Activated T-cell treated with anti-CD3 and anti-CD28 coated beads, Interleukin-2, amount 50 U/mL, for 24 hours (primary cell): ENCODE measurements around the gene AICDA.
"Not testable (repeated sequence)": the region's sequence is repeated elsewhere in the genome, so short reads cannot be mapped to it uniquely, and the experiment has no call there.

Experiments
- DNase-seq: peaks from one replicate; pipeline ENCODE4 v3.0.0-alpha.2; 2020
- H3K27ac Mint-ChIP-seq: 2 replicates; pipeline ENCODE4 v1.8.0; 2020; ENCODE audit warnings: mild to moderate bottlenecking, mixed read lengths
- H3K27me3 Mint-ChIP-seq: 2 replicates; pipeline ENCODE4 v1.8.0; 2020; ENCODE audit warnings: mixed read lengths
- H3K36me3 Mint-ChIP-seq: 2 replicates; pipeline ENCODE4 v1.8.0; 2020; ENCODE audit warnings: low read depth, mixed read lengths
- H3K4me1 Mint-ChIP-seq: 2 replicates; pipeline ENCODE4 v1.8.0; 2020; ENCODE audit warnings: low read depth, mixed read lengths
- H3K4me3 Mint-ChIP-seq: 2 replicates; pipeline ENCODE4 v1.8.0; 2020; ENCODE audit warnings: mild to moderate bottlenecking, moderate library complexity, mixed read lengths
- H3K9me3 Mint-ChIP-seq: 2 replicates; pipeline ENCODE4 v1.8.0; 2020; ENCODE audit warnings: mixed read lengths

AICDA gene

DNA sequence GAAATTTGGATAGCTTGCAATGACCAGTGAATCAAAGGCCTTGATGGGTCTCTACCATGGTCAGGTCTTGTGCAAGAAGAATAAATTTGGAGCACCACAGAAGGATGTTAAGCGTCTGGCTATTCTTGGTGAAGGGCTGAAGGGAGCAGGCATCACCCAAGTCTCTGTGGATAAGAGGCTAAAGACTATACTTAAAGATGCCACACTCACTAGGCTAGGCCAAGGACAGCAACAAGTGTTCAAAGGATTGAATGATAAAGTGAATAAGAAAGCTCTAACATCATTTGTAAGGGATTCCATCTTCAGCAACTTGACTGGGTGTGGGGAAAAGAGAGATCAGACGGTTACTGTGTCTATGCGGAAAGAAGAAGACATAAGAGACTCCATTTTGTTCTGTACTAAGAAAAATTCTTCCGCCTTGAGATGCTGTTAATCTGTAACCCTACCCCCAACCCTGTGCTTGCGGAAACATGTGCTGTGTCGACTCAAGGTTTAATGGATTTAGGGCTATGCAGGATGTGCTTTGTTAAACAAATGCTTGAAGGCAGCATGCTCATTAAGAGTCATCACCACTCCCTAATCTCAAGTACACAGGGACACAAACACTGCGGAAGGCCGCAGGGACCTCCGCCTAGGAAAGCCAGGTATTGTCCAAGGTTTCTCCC, 22.8 kb upstream of the AICDA start:
- H3K27ac Mint-ChIP-seq, H3K36me3 Mint-ChIP-seq, H3K9me3 Mint-ChIP-seq, H3K27me3 Mint-ChIP-seq, H3K4me1 Mint-ChIP-seq, DNase-seq, H3K4me3 Mint-ChIP-seq: not testable (repeated sequence)

DNA sequence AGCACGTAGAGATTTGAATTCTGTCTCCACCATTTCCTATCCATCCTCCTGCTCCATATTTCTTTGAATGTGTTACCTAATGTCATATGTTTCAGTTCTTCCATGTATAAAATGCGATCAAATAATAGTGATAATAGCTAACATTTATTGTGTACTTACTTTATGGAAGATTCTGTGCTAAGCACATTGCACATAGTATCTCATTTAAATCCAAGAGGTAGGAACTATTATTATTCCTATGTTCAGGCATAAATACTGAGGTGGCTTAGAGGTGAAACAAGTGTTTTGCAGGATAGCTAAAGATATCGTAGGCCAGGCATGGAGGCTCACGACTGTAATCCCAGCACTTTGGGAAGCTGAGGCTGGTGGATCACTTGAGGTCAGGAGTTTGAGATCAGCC, 17.5 kb upstream of the AICDA start:
- Mint-ChIP-seq H3K9me3 (no peaks in the 10 kb centered on the region), H3K27me3 (peaks cover 6% of the 10 kb centered on the region), H3K4me3 (no peak overlapping the region), H3K27ac (no peak overlapping the region), H3K36me3 (no peaks in the 10 kb centered on the region), H3K4me1 (peaks cover 5% of the 10 kb centered on the region)
- no peak for DNase-seq

DNA sequence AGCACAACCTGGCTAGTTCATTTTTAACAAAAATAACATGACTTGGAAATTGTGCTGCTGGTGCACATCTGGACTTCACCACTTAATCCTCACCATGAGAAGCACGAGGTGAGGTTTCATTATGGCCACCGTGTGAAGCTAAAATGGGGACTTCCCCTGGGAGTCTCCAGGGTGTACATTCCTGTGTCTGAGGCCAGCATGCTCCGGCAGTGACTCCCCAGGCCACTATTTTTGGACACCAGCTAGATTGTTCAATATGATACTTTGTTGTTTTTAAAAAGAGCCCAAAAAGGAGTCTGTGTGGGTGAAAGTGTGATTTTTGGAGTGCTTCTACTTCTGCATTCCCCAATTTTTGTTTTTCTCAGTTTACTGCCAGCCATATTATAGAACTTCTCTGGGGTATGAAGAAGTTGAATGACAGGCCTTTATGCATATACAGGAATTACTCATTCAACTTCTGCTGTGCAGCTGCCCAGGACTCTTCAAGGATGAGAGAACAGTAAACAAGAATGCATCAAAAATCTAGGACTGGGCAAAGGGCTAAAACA, 16.9 kb upstream of the AICDA start:
- Mint-ChIP-seq H3K27me3 (peaks cover 6% of the 10 kb centered on the region), H3K36me3 (no peaks in the 10 kb centered on the region), H3K9me3 (no peaks in the 10 kb centered on the region), H3K4me3 (no peak overlapping the region), H3K4me1 (peaks cover 5% of the 10 kb centered on the region), H3K27ac (no peak overlapping the region)
- no peak for DNase-seq

DNA sequence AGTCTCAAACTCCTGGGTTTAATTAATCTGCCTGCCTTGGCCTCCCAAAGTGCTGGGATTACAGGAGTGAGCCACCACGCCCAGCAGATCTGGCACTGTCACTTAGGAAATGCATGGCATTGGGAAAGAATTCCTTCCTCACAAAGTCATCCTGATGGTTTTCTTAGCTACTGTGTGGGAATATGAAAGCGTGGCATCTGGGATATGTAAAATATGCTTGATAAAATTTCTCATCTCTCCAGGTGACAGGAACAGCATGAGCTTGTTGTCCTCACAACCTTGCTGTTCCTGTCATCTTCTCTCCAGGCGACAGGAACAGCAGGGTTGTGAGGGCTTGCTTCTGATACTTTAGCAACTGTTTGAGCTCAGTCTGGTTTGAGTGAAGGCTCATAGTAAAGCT, 16.1 kb upstream of the AICDA start:
- no peak overlapping the region for H3K27ac Mint-ChIP-seq
- H3K4me3 Mint-ChIP-seq, result no peak overlapping the region
- no peaks in the 10 kb centered on the region for H3K36me3 Mint-ChIP-seq

DNA sequence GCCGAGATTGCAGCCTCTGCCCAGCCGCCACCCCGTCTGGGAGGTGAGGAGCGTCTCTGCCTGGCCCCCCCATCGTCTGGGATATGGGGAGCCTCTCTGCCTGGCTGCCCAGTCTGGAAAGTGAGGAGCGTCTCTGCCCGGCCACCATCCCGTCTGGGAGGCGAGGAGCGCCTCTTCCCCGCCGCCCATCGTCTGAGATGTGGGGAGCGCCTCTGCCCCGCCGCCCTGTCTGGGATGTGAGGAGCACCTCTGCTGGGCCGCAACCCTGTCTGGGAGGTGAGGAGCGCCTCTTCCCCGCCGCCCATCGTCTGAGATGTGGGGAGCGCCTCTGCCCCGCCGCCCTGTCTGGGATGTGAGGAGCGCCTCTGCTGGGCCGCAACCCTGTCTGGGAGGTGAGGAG, 12.1 kb upstream of the AICDA start:
- H3K9me3 Mint-ChIP-seq, H3K27ac Mint-ChIP-seq, DNase-seq, H3K4me3 Mint-ChIP-seq, H3K27me3 Mint-ChIP-seq, H3K36me3 Mint-ChIP-seq, H3K4me1 Mint-ChIP-seq: not testable (repeated sequence)

More for the DNA sequence above, 16.1 kb upstream of the AICDA start:
- no peaks in the 10 kb centered on the region for H3K9me3 Mint-ChIP-seq
- H3K4me1 Mint-ChIP-seq, result peaks cover 5% of the 10 kb centered on the region
- H3K27me3 Mint-ChIP-seq, result peaks cover 6% of the 10 kb centered on the region
- DNase-seq, result no peak

DNA sequence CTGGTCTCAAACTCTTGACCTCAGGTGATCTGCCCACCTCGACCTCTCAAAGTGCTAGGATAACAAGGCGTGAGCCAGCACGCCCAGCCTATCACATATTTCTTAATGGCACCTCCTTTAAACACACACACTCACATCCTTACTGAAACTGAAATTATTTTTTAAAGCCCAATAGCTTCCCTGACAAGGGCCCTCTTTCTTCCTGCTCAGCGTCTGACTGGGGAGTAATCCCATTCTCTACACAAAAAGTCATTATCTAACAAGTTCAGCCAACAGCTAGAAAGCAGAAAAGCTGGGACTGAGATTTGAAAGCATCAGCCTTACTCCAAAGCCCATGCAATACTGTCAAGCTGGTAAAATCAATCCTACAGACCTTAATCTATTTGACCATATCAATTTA, 10.0 kb upstream of the AICDA start:
- Mint-ChIP-seq H3K4me3 (no peak overlapping the region), H3K27ac (no peak overlapping the region), H3K27me3 (no peaks in the 10 kb centered on the region), H3K36me3 (no peaks in the 10 kb centered on the region), H3K9me3 (no peaks in the 10 kb centered on the region), H3K4me1 (peaks cover 3% of the 10 kb centered on the region)
- no peak for DNase-seq

DNA sequence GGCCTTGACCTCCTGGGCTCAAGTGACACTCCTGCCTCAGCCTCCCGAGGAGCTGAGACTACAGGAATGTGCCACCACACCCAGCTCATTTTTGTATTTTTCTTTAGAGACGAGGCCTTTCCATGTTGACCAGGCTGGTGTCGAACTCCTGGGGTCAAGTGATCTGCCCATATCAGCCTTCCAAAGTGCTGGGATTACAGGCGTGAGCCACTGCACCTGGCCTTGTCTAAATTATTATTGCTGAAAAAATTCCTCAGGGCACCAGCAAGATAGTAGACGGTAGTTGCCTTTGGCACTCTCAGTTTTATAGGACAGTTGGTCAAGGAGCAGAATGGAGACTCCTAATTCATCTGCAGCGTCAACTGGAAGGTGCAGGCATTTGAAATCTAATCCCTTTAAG, 2.5 kb upstream of the AICDA start:
- Mint-ChIP-seq H3K27ac (no peak overlapping the region), H3K9me3 (no peaks in the 10 kb centered on the region), H3K36me3 (no peaks in the 10 kb centered on the region), H3K27me3 (no peaks in the 10 kb centered on the region), H3K4me1 (peaks cover 3% of the 10 kb centered on the region), H3K4me3 (no peak overlapping the region)
- no peak for DNase-seq

DNA sequence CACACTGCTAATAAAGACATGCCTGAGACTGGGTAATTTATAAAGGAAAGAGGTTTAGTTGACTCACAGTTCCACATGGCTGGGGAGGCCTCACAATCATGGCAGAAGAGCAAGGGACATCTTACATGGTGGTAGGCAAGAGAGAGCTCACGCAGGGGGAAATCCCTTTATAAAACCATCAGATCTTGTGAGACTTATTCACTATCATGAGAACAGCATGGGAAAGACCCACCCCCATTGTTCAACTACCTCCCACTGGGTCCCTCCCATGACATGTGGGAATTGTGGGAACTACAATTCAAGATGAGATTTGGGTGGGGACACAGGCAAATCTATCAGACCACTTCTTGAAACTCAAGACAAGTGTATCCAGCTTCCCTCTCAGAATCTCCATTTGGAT, 1.2 kb upstream of the AICDA start:
- not testable (repeated sequence) for H3K27me3 Mint-ChIP-seq, DNase-seq, H3K36me3 Mint-ChIP-seq, H3K4me3 Mint-ChIP-seq, H3K9me3 Mint-ChIP-seq, H3K4me1 Mint-ChIP-seq, H3K27ac Mint-ChIP-seq

DNA sequence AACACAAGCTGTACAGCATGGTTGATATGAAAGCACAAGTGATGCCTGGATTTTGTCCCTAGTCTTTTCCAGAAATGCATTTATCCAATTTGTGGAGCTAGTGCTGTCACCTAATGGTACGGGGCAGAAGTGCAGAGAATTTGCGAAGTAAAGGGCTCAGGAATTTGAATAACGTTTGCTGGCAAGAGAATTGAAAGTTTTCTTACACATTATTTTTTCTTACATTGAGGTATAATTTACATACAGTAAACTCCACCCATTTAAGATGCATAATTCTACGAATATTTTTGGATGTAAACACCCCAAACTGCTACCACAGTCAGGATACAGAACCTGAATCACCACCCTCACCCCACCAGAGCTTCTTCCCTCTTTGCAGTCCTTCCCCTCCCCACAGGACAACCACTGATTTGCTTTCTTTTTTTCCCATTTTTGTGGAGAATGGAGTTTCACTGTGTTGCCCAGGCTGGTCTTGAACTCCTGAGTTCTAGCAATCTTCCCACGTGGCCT, 3.5 kb downstream of the AICDA start:
- H3K9me3 Mint-ChIP-seq, result no peaks in the 10 kb centered on the region
- H3K36me3 Mint-ChIP-seq, result no peaks in the 10 kb centered on the region
- H3K4me3 Mint-ChIP-seq, result no peak overlapping the region
- peaks cover 9% of the 10 kb centered on the region for H3K27me3 Mint-ChIP-seq
- no peak overlapping the region for H3K27ac Mint-ChIP-seq
- peaks cover 11% of the 10 kb centered on the region for H3K4me1 Mint-ChIP-seq
- no peak for DNase-seq

DNA sequence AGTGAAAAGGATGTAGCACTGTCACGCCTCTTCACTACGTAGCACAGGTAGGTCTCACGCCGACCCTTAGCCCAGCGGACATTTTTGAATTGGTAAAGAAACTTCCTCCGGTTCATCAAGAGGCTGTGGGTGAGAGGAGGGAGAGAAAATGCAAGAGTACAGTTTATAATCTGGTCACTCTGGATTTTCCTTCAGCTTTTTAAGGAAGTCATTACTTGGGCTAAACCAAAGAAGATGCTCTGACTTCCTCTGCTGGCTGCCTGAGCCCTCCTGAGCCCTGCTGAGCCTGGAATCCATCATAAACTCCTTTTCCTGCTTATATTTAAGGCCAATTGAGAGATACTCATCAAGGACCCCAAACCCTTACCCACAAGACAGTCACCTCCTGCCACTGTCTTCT, 5.8 kb downstream of the AICDA start:
- Mint-ChIP-seq H3K36me3 (no peaks in the 10 kb centered on the region), H3K4me1 (peaks cover 11% of the 10 kb centered on the region), H3K27ac (no peak overlapping the region), H3K4me3 (no peak overlapping the region), H3K9me3 (no peaks in the 10 kb centered on the region), H3K27me3 (peaks cover 18% of the 10 kb centered on the region)
- DNase-seq, result no peak

DNA sequence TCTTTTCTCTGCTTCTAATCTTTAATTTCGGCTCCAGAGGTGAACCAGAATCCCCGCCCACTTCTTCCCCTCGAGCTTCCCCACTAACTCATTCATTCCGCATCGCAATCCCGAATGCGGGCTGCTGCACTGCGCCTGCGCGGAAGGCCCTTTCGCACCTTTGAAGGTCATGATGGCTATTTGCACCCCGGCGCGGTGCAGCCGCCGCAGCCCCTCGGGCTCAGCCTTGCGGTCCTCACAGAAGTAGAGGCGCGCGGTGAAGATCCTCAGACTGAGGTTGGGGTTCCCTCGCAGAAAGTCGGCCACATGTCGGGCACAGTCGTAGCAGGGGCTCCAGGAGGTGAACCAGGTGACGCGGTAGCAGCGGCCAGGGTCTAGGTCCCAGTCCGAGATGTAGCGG, 7.6 kb downstream of the AICDA start:
- Mint-ChIP-seq H3K9me3 (no peaks in the 10 kb centered on the region), H3K36me3 (no peaks in the 10 kb centered on the region), H3K4me1 (peaks cover 11% of the 10 kb centered on the region), H3K27me3 (peaks cover 18% of the 10 kb centered on the region), H3K4me3 (no peak overlapping the region), H3K27ac (no peak overlapping the region)
- no peak for DNase-seq

DNA sequence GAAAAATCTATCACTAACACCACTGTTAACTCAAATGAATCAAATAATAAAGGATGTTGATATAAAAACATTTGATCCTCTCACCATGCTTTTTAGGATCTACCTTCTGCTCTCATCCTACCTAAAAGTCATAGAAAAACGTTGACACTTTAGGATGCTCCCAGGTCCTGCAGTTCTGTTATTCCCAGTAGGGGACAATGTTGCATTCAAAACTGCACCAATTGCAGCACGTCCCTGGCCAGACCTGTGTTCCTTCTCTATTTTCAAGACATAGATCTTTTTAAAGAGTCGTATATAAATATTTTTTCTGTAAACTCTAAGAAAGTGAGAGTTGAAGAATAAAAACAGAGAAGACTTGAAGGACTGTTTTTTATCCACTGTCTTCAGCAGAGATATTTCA, 8.8 kb downstream of the AICDA start:
- Mint-ChIP-seq H3K9me3 (no peaks in the 10 kb centered on the region), H3K27me3 (peaks cover 17% of the 10 kb centered on the region), H3K4me1 (peaks cover 3% of the 10 kb centered on the region), H3K27ac (no peak overlapping the region), H3K36me3 (no peaks in the 10 kb centered on the region), H3K4me3 (no peak overlapping the region)
- no peak for DNase-seq

DNA sequence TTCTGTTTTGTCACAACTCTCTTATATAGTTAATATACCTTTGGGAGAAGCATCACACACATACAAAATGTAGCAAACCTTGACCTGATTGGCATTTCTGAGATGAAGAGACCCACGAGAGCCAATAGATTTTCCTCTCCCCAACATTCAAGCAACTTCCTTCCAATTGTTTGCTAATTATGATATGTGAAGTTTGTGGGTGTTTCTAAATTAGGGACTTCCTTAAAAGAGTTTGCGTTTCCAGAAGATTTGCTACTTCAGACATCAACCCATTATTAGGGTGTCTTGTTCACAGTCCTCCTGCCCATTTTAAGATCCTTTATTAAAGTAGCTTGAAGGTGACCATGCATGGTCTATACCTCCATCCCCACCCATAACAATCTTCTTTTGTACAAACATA, 9.4 kb downstream of the AICDA start:
- Mint-ChIP-seq H3K9me3 (no peaks in the 10 kb centered on the region), H3K27me3 (peaks cover 15% of the 10 kb centered on the region), H3K4me3 (no peak overlapping the region), H3K27ac (no peak overlapping the region), H3K4me1 (no peaks in the 10 kb centered on the region), H3K36me3 (no peaks in the 10 kb centered on the region)
- DNase-seq, result no peak

DNA sequence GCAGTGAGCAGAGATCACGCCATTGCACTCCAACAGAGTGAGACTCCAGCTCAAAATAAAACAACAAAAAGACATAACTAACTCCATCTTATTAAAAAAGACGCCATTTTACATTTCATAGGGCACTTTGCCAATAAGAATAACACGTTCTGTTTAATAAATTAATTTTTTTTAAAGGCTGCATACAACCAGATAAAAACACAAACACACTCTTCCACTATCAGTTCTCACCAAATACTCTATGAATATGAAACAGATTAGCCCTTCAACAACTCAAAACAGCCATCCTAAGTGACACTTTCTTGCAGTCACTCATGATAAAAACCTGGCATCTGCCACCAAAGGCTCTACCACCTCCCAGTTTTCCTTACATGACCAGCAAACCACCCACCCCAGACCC, 16.1 kb downstream of the AICDA start:
- no peak overlapping the region for H3K27ac Mint-ChIP-seq
- no peaks in the 10 kb centered on the region for H3K27me3 Mint-ChIP-seq
- no peak overlapping the region for H3K4me3 Mint-ChIP-seq
- no peak for DNase-seq
- H3K9me3 Mint-ChIP-seq, result no peaks in the 10 kb centered on the region
- no peaks in the 10 kb centered on the region for H3K36me3 Mint-ChIP-seq
- peaks cover 1% of the 10 kb centered on the region for H3K4me1 Mint-ChIP-seq

DNA sequence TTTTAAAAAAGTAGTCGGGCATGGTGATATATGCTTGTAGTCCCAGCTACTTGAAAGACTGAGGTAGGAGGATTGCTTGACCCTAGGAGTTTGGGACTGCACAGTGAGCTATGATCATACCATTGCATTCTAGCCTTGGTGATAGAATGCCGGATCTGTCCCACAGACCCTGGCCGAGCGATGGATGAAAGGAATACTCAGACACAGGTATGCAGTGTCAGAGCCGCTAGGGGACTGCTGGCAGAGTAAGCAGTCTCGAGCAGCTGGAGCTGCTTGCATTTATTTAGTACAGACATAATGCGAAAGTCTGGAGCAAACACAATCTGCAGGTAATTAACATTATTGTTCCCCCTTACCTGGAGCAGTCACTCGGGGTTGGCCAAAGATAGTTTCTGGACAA, 18.6 kb downstream of the AICDA start:
- Mint-ChIP-seq H3K27me3 (no peaks in the 10 kb centered on the region), H3K36me3 (no peaks in the 10 kb centered on the region)

DNA sequence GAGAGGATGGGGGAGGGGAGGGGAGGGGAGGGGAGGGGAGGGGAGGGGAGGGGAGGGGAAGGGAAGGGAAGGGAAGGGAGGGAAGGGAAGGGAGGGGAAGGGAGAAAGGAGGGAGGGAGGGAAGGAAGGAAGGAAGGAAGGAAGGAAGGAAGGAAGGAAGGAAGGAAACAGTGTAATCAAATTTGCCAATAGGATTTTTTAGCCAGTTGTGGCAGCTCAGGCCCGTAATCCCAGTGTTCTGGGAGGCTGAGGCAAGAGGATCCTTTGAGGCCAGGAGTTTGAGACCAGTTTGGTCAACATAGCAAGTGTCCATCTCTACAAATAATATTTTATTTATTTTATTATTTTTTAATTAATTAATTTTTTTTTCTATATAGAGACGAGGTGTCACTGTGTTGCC, 19.4 kb downstream of the AICDA start:
- Mint-ChIP-seq H3K36me3 (no peaks in the 10 kb centered on the region), H3K27me3 (no peaks in the 10 kb centered on the region), H3K27ac (no peak overlapping the region), H3K4me3 (no peak overlapping the region), H3K4me1 (peaks cover 11% of the 10 kb centered on the region), H3K9me3 (no peaks in the 10 kb centered on the region)
- no peak for DNase-seq

More for the DNA sequence above, 18.6 kb downstream of the AICDA start:
- Mint-ChIP-seq H3K4me3 (no peak overlapping the region), H3K9me3 (no peaks in the 10 kb centered on the region), H3K27ac (no peak overlapping the region), H3K4me1 (peaks cover 11% of the 10 kb centered on the region)
- DNase-seq, result no peak
